Right lobe of liver (tissue), 4 donors: ENCODE data around the gene GTF2IRD1.
"Not testable (repeated sequence)": the region's sequence is repeated elsewhere in the genome, so short reads cannot be mapped to it uniquely, and the experiment has no call there.

ENCODE experiments used
- CTCF ChIP-seq, 4 donors: fragments of 200-600 bp in 3 of 4; fragments of 450-650 bp in 1 of 4; IDR thresholded peaks; one replicate each; pipeline versions ENCODE4 v1.5.1 to v1.8.0; 2016 to 2022; ENCODE audit warnings: antibody characterized with exemption in 4 of 4, mild to moderate bottlenecking in 2 of 4
- POLR2A ChIP-seq: fragments of 450-650 bp; IDR thresholded peaks from one replicate; pipeline ENCODE4 v1.6.1; 2017; ENCODE audit warnings: antibody characterized with exemption, mild to moderate bottlenecking
- donor health status: DM: no; HTN: no; CAD: no.
- donor health status: DM: no; HTN: no; CAD: no.
- donor health status: DM: no; HTN: yes; CAD: no.

DNA sequence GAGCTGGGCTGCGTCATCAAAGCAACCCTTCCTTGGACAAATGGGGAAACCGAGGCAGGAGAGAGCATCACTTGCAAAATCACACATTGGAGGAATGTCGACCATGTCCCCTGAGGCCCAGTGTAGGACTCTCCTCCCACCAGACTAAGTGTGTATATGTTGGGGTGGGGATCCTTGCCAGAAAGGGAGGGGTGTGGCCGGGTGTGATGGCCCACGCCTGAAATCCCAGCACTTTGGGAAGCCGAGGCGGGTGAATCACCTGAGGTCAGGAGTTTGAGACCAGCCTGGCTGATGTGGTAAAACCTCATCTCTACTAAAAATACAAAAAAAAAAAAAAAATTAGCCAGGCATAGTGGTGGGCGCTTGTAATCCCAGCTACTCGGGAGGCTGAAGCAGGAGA is 23.3 kb upstream of the GTF2IRD1 start:
- TF ChIP-seq CTCF (IDR thresholded peaks at IDR 0.05); POLR2A: not testable (repeated sequence)
